GM18499 (cell line): ENCODE measurements around the gene EEF1AKMT3.

ENCODE experiments used
- ATAC-seq: cut with Tn5 transposase; IDR thresholded peaks from one replicate; pipeline ENCODE4 v1.9.1; 2021; ENCODE audit warnings: moderate number of reproducible peaks; ENCODE audit not compliant: insufficient read depth, unreplicated experiment

Gene EEF1AKMT3

DNA sequence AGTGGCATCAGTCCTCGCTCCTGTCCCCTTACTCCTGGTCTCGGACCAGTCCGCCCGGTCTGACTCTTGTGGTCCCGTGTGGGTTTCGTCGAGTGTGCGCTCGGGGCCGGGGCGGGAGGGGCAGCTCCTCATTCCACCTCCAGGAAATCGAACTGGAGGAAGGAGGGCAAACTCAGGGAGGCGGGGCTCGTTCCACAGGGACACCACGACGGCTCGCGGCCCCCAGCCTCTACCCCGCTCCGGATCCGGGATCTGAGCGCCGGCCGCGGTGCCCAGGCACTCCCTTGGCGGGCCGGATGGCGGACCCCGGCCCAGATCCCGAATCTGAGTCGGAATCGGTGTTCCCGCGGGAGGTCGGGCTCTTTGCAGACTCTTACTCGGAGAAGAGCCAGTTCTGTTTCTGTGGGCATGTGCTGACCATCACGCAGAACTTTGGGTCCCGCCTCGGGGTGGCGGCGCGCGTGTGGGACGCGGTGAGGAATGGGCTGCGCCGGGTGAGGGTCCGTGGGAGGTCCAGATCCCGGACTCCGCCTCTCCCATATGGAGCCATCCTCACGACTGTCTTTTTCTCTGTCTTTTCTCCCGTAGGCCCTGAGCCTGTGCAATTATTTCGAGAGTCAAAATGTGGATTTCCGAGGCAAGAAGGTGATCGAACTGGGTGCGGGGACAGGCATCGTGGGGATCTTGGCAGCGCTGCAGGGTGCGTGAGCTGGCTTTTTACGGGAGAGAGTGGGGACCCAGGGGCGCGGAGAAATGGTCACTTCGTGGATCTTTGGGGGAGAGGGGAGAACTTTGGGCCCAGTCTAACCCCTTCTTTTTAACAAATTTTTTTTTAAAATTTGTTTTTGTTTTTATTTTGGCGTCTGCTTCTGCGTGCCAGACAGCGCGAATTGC is at the start of gene EEF1AKMT3:
Gene EEF1AKMT3, plus strand, starts transcription at position 186 of the 894 bp plus-strand sequence. Its CDS starts 111 bp downstream, at position 297.
- ATAC-seq, result no peak

GRCh38 chr12:57722716-57723629 is 49.4 kb upstream of the EEF1AKMT3 start:
- no peak for ATAC-seq

DNA sequence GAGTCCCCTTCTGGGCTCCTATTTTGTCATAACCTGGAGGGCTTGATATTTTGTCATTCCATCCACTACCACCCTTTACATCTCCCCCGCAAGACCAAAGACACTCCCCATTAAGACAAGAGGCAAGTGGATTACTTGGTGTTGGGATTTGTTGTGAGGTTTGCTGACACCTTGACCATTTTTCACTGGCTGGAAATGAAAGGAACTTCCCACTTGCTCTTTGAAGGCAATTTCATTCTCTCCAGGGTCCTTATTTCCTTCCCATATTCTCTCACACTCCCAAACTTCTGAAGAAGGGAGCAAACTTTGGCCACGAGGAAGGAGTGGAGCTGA is 48.8 kb upstream of the EEF1AKMT3 start:
- ATAC-seq, result no peak

DNA sequence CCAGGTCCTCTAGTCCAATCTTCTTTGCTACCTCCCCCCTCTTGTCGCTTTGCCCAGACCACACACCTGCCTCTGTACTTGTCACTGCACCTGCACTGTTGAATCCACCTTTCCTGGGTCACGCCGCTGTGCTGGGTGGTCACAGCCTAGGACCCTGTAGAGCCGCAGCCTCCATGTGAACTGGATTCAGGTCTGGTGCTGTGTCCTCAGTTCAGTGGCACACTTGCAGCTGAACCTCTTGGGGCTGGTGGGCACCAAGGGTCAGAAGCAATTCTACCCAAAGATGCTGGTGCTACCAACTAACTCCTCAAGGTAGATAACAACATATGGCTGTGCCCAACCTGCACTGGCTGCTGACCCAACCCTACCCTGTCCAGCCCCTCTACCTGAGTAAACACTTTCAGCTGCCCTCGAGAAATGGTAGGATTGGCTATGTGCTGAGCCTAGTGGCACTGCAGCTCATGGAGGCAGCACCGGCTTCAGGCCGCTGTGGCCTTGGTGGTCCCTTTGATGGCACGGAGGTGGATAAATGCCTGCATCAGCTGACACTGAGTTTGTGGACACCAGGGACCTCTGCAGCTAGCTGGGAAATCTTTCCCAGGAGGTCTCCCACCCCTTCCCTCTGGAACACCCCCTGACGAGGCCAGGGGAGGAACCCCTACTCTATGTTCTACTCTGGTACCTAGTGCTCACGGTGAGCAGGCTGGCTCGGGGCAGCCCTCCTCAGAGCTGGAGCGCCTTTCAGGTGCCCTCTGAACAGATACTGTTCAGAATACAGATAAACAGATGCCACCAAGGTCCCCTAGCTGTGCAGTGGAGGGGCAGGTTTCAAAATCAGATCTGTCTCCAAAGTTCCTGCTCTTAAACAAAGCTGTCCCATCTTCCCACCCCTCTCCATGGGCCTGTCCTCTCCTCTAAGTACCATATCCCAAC is 48.1 kb upstream of the EEF1AKMT3 start:
- no peak for ATAC-seq

- no peak for ATAC-seq
Observed at GRCh38 chr12:57724936-57725740, 47.3 kb upstream of the EEF1AKMT3 start.

- no peak for ATAC-seq
Observed at GRCh38 chr12:57725851-57726150, 46.6 kb upstream of the EEF1AKMT3 start.

DNA sequence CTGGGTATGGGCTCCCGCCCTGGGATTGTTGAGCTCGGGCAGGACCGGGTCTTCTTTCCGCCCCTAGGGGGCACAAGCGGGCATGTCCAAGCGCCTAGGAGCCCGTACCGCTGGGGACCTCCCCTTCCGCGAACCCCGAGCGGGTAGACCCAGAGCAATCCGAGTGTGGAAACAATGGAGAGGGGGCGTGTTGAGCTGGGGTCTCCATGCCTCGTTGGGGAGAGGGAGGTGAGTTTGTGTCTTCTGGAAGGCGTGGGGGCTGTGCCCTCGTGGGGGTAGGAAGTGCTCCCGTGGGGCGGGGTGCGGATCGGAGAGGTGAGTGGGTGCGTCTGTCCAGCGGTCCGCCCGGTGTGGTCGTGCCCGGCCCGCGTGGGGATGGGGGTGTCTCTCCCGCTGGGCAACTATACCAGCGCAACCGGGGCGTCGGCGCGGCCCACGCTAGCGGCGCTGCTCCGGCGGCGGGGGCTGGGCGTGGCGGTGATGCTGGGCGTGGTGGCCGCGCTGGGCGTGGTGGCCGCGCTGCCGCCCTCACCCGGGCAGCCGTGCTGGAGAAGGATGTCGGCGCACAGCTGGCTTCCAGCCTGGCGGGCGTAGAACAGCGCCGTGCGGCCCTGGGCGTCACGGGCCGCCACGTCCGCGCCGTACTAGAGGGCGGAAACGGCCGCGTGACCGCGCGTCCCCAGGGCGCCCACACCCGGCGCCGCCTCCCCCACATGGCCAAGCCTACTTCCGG is 46.1 kb upstream of the EEF1AKMT3 start:
- ATAC-seq, result no peak

GRCh38 chr12:57726884-57727757 is 45.3 kb upstream of the EEF1AKMT3 start:
- ATAC-seq, result no peak

DNA sequence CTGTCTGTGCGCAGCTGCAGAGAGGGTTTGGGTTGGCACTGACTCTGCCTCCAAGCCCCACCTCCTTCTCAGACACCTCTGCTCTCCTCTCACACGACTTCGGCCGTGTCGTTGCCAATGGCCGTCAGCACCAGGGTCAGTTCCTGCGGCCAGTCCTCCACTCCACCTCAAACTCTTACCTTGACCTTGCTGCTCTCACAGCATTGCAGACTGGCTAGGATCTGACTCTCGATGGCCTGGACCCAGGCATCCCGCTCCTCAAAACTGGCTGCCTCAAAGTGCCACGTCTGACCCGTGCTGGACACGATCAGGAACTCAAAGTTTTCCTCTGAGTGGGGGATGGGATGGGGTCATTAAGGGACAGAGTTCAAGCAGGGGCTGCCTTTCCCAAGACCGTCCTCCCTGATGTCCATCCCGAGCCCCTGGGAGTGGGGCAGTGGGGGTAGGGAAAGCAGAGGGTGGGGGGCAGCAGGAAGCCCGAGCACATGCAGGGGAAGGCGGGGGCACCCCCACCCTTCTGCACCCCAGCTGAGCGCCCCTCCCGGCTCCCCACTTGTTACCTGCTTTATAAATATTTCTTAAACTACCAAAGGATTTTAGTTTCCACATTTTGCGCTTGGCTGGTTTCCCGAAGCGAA is 44.5 kb upstream of the EEF1AKMT3 start:
- no peak for ATAC-seq

GRCh38 chr12:57729321-57729844 is 43.0 kb upstream of the EEF1AKMT3 start:
- no peak for ATAC-seq

DNA sequence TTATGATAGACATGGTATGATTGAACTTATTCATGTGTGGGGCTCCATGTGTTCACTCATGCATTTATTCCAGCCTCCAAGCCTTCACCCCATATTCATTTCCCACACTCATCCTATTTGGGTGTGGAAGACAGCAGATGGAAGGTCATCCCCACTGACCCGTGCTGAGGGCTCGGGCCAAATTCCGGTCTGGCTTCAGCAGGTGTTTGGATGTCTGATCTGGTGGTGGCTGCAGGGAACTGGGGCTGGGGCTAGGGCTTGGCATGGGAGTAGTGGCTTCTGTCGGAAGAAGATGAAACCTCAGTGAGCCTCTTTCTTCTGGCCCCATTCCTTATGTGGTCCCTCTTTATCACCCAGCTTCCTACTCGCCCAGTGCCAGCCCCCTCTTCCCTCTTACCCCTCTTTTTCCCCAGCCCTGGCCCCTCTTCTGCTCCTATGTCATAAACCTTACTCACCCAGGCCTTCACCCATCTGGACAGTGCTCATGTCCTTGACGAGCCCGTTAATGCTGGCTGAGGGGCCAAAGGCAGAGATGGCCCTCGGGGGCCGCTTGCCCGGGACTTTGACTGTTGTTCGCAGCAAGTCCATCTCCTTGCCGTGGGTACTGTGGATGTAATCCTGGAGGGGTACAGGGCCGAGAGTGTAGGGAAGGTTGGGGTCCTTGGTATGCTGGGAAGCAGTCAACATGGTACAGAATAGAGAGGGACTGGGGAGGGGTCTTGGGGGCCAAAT is 41.9 kb upstream of the EEF1AKMT3 start:
- no peak for ATAC-seq

GRCh38 chr12:57731411-57732080 is 40.9 kb upstream of the EEF1AKMT3 start:
- no peak for ATAC-seq

GRCh38 chr12:57732270-57732669 is 40.1 kb upstream of the EEF1AKMT3 start:
- no peak for ATAC-seq

GRCh38 chr12:57732726-57733593 is 39.5 kb upstream of the EEF1AKMT3 start:
- no peak for ATAC-seq

- no peak for ATAC-seq
Observed at GRCh38 chr12:57733928-57734327, 38.5 kb upstream of the EEF1AKMT3 start.
